Breast epithelium (tissue), 4 donors: Measurements from ENCODE around the gene C11orf68. TPM values are rescaled to one million over a fixed set of nuclear protein-coding genes. Genes with fewer than 3 reads are reported as not detected.
A peak's percentile ranks its signal among the peaks of the same experiment; 100 is the strongest.
"Not testable (repeated sequence)": the region's sequence is repeated elsewhere in the genome, so short reads cannot be mapped to it uniquely, and the experiment has no call there.

Source experiments
- DNase-seq, 2 donors: peaks; one replicate each; pipeline ENCODE4 v3.0.0-alpha.2; 2019; ENCODE audit warnings: low spot score in 2 of 2
- H3K27ac ChIP-seq, 2 donors: fragments of 200-600 bp; sonication (generic) in 1 of 2; one replicate each; pipeline ENCODE4 v1.5.1; 2016 to 2019; ENCODE audit warnings: mild to moderate bottlenecking in 1 of 2
- H3K27me3 ChIP-seq, 2 donors: fragments of 200-600 bp; sonication (generic) in 1 of 2; one replicate each; pipeline versions ENCODE4 v1.5.1 to v1.6.0; 2017 to 2019; ENCODE audit warnings: control low read depth in 1 of 2, mild to moderate bottlenecking in 1 of 2
- H3K36me3 ChIP-seq: fragments of 200-600 bp; one replicate; pipeline ENCODE4 v1.5.1; 2019
- H3K4me1 ChIP-seq, 2 donors: fragments of 200-600 bp; sonication (generic); one replicate each; pipeline ENCODE4 v1.5.1; 2016 to 2019; ENCODE audit warnings: control low read depth in 1 of 2
- H3K4me3 ChIP-seq, 3 donors: fragments of 200-600 bp; sonication (generic); 1 replicate in 2 of 3; 2 replicates in 1 of 3; pipeline ENCODE4 v1.5.1; 2016 to 2019; ENCODE audit warnings: mild to moderate bottlenecking in 3 of 3, moderate library complexity in 2 of 3
- H3K9me3 ChIP-seq, 2 donors: fragments of 200-600 bp; sonication (generic) in 1 of 2; one replicate each; pipeline ENCODE4 v1.5.1; 2016 to 2019; ENCODE audit warnings: control low read depth in 1 of 2
- POLR2A ChIP-seq: fragments of 450-650 bp; IDR thresholded peaks from one replicate; pipeline ENCODE4 v1.6.1; 2016; ENCODE audit warnings: antibody characterized with exemption, mild to moderate bottlenecking, moderate library complexity
- POLR2AphosphoS5 ChIP-seq, 3 donors: sonication (generic); formaldehyde crosslinking; IDR thresholded peaks; one replicate each; pipeline ENCODE4 v1.6.1; 2017; ENCODE audit warnings: antibody characterized with exemption in 3 of 3
- intact Hi-C: fragments of 100-400 bp; cut with DNase I; formaldehyde crosslinking; loops from one replicate; pipeline ENCODE4 v1.15.1; 2023; ENCODE audit warnings: low total_unique reads
- total RNA-seq, 3 donors: library from RNA; depleted of rRNA; stranded (reverse); fragments of >200 nt; gene quantifications; one replicate each; pipeline ENCODE4 v1.1.0, GENCODE V29; 2016
- TF ChIP-seq, protein P1 (sequence below), 3 donors: fragments of 450-650 bp; IDR thresholded peaks; one replicate each; pipeline ENCODE4 v1.5.1; 2016 to 2017; ENCODE audit warnings: antibody characterized with exemption in 3 of 3, mild to moderate bottlenecking in 3 of 3, moderate library complexity in 3 of 3

The C11orf68 gene
- total RNA-seq, 3 donors from 2014 or later, result 16.7 to 20.3 (median 19.7) TPM

- Histone ChIP-seq H3K4me3 (no peak overlapping the region), H3K9me3 (no peaks in the 10 kb centered on the region), H3K4me1 (peaks cover 11 to 17% of the 10 kb centered on the region in 2 donors), H3K27me3 (peaks cover 0 to 8% of the 10 kb centered on the region in 2 donors), H3K27ac (no peak overlapping the region), H3K36me3 (no peaks in the 10 kb centered on the region)
- TF ChIP-seq, protein P1, sequence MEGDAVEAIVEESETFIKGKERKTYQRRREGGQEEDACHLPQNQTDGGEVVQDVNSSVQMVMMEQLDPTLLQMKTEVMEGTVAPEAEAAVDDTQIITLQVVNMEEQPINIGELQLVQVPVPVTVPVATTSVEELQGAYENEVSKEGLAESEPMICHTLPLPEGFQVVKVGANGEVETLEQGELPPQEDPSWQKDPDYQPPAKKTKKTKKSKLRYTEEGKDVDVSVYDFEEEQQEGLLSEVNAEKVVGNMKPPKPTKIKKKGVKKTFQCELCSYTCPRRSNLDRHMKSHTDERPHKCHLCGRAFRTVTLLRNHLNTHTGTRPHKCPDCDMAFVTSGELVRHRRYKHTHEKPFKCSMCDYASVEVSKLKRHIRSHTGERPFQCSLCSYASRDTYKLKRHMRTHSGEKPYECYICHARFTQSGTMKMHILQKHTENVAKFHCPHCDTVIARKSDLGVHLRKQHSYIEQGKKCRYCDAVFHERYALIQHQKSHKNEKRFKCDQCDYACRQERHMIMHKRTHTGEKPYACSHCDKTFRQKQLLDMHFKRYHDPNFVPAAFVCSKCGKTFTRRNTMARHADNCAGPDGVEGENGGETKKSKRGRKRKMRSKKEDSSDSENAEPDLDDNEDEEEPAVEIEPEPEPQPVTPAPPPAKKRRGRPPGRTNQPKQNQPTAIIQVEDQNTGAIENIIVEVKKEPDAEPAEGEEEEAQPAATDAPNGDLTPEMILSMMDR (IDR thresholded peaks at IDR 0.05), result no peak
- TF ChIP-seq POLR2A, result no peak
- TF ChIP-seq POLR2AphosphoS5 (IDR thresholded peaks at IDR 0.05), result no peak
- intact Hi-C loops, result no loop called here
- DNase-seq, result no peak
Observed at GRCh38 chr11:65896034-65896999, 22.5 kb downstream of the C11orf68 start.

DNA sequence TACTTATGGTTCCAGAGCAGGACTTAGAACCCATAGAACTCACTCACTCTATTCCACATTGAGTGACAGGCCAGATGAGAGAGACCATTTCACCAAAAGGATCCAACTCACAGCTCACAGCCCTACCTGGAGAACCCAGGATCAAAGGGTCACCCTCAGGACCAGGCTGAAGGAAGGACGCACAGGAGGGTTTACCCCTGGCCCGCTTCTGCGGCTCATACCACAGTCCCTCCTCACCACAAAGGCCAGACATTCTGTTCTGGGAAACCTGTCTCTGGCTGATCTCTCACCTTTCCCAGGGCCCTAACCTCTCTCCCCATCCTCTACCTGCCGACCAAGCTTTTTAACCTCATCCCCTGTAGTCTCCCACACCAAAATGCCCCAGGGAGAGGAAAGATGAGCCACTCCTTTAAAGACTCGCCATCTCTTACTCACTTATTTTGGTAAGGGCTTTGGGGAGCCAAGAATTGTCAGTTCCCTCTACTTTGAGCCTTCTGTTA is 23.3 kb downstream of the C11orf68 start:
- no peak for DNase-seq
- no peak overlapping the region for H3K27ac ChIP-seq
- H3K9me3 ChIP-seq, result no peaks in the 10 kb centered on the region
- H3K4me1 ChIP-seq, result peaks cover 12 to 22% of the 10 kb centered on the region in 2 donors
- intact Hi-C loops, result no loop called here
- no peak overlapping the region for H3K4me3 ChIP-seq
- peaks cover 0 to 8% of the 10 kb centered on the region in 2 donors for H3K27me3 ChIP-seq
- H3K36me3 ChIP-seq, result no peaks in the 10 kb centered on the region
- TF ChIP-seq, protein P1 (IDR thresholded peaks at IDR 0.05), result no peak
- TF ChIP-seq POLR2A, result no peak
- TF ChIP-seq POLR2AphosphoS5 (IDR thresholded peaks at IDR 0.05), result no peak

- Histone ChIP-seq H3K4me1 (peaks cover 12 to 20% of the 10 kb centered on the region in 2 donors), H3K27ac (peak overlapping the region; percentile 64 to 99), H3K4me3 (peak overlapping the region in 2 of 3 donors; percentile 3 to 92), H3K27me3 (peaks cover 0 to under 1% of the 10 kb centered on the region in 2 donors), H3K9me3 (no peaks in the 10 kb centered on the region), H3K36me3 (no peaks in the 10 kb centered on the region)
- TF ChIP-seq POLR2AphosphoS5 (IDR thresholded peaks at IDR 0.05), result no peak
- TF ChIP-seq, protein P1 (IDR thresholded peaks at IDR 0.05), result no peak
- TF ChIP-seq POLR2A, result no peak
- no peak for DNase-seq
- intact Hi-C loops, result no loop called here
Observed at GRCh38 chr11:65894034-65894591, 24.7 kb downstream of the C11orf68 start.

- Histone ChIP-seq H3K4me3 (peak overlapping the region in 1 of 3 donors; percentile 92), H3K4me1 (peaks cover 14 to 21% of the 10 kb centered on the region in 2 donors), H3K36me3 (no peaks in the 10 kb centered on the region), H3K9me3 (no peaks in the 10 kb centered on the region), H3K27me3 (no peaks in the 10 kb centered on the region), H3K27ac (peak overlapping the region in 1 of 2 donors; percentile 99)
- TF ChIP-seq, protein P1 (IDR thresholded peaks at IDR 0.05), result no peak
- DNase-seq, result no peak
- intact Hi-C loops, result no loop called here
Observed at GRCh38 chr11:65892661-65893317, 26.1 kb downstream of the C11orf68 start.

DNA sequence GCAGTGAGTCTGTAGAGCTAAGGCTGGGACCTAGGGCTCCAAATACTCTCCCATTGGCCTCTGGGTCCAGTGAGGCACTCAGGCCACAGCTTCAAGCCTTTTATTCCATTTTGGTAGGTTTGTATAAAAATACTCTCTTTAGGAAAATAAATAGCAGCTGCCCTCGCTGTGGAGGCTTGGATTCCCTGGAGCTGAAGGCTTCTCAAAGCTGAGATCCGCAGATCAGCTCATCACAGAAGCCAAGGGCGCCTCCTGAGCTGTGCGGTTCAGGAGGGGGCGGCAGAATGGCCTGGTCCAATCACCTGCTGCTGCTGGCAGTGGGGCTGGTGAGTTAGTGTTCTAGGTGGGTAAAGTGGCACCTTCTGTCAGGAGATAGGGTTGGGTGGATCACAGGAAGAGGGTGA is 26.7 kb downstream of the C11orf68 start:
- H3K4me1 ChIP-seq, result peaks cover 21 to 25% of the 10 kb centered on the region in 2 donors
- intact Hi-C loops, H3K27me3 ChIP-seq, DNase-seq, H3K9me3 ChIP-seq, H3K36me3 ChIP-seq: not testable (repeated sequence)
- peak overlapping the region; percentile 67 to 92 (median 81) for H3K4me3 ChIP-seq
- H3K27ac ChIP-seq, result peak overlapping the region; percentile 94 to 99
